IMR-90 (cell line): Measurements from ENCODE around the gene DAG1. TPM values are rescaled to one million over a fixed set of nuclear protein-coding genes. Genes with fewer than 3 reads are reported as not detected.

ENCODE experiments used
- ATAC-seq: fragments of 200-7000 bp; cut with Tn5 transposase; 2 replicates; pipeline ENCODE4 v1.9.1; 2020; ENCODE audit warnings: low read depth, mild to moderate bottlenecking, moderate library complexity
- BruUV-seq: library from RNA; stranded (reverse); fragments of 400-500 nt; replicated peaks from 2 replicates; lab custom pipeline; 2021; lab: Mats Ljungman, UMichigan
- CTCF ChIA-PET: fragments of 300-600 bp; formaldehyde crosslinking; extraction: SDS; loops from one replicate; lab custom pipeline; 2021; ENCODE audit warnings: antibody characterized with exemption; lab: Yijun Ruan, JAX
- POLR2A ChIA-PET: fragments of 300-600 bp; sonication (Branson Sonifier 250); formaldehyde crosslinking; loops from one replicate; lab custom pipeline; 2022; ENCODE audit warnings: antibody characterized with exemption; ENCODE audit not compliant: unreplicated experiment; lab: Charles Lee
- DNase-seq: peaks from one replicate; pipeline ENCODE4 v3.0.0; 2013
- H2AFZ ChIP-seq: replicated peaks from 2 replicates; pipeline ENCODE3; 2013; ENCODE audit warnings: low read length, mild to moderate bottlenecking; ENCODE audit not compliant: poor library complexity
- H2AK5ac ChIP-seq: 2 replicates; pipeline ENCODE4 v1.6.1; 2013; ENCODE audit warnings: low read depth, low read length, inconsistent platforms
- H2AK9ac ChIP-seq: replicated peaks from 2 replicates; pipeline ENCODE3; 2013; ENCODE audit warnings: mild to moderate bottlenecking, low read depth, low read length, moderate library complexity; ENCODE audit not compliant: poor library complexity
- H2BK120ac ChIP-seq: 2 replicates; pipeline ENCODE4 v1.6.1; 2013; ENCODE audit warnings: low read depth, low read length, inconsistent platforms
- H2BK15ac ChIP-seq: 3 replicates; pipeline ENCODE4 v1.6.1; 2013; ENCODE audit warnings: low read depth, low read length, inconsistent platforms
- H2BK20ac ChIP-seq: 2 replicates; pipeline ENCODE4 v1.6.1; 2013; ENCODE audit warnings: low read depth, mild to moderate bottlenecking, inconsistent platforms, low read length, moderate library complexity
- H2BK5ac ChIP-seq: 2 replicates; pipeline ENCODE4 v1.6.1; 2013; ENCODE audit warnings: mild to moderate bottlenecking, low read depth, low read length, inconsistent platforms; ENCODE audit not compliant: poor library complexity, severe bottlenecking
- H3K14ac ChIP-seq: replicated peaks from 2 replicates; pipeline ENCODE4 v1.6.1; 2013; ENCODE audit warnings: low read depth, low read length, inconsistent platforms
- H3K18ac ChIP-seq: 2 replicates; pipeline ENCODE4 v1.6.1; 2013; ENCODE audit warnings: low read depth, low read length, control low read depth
- H3K23ac ChIP-seq: 2 replicates; pipeline ENCODE4 v1.6.1; 2013; ENCODE audit warnings: low read depth, low read length, inconsistent platforms
- H3K27ac ChIP-seq: 2 replicates; pipeline ENCODE4 v1.5.1; 2013; ENCODE audit warnings: mild to moderate bottlenecking, control low read depth, low read length; ENCODE audit not compliant: insufficient read depth
- H3K27me3 ChIP-seq: 2 replicates; pipeline ENCODE4 v1.6.1; 2013; ENCODE audit warnings: low read length; ENCODE audit not compliant: control insufficient read depth, insufficient read depth
- H3K36me3 ChIP-seq: 2 replicates; pipeline ENCODE4 v1.6.1; 2013; ENCODE audit warnings: low read length, mixed read lengths; ENCODE audit not compliant: control insufficient read depth, insufficient read depth
- H3K4ac ChIP-seq: 2 replicates; pipeline ENCODE4 v1.6.1; 2013; ENCODE audit warnings: low read depth, low read length, inconsistent platforms
- H3K4me1 ChIP-seq: 2 replicates; pipeline ENCODE4 v1.6.1; 2013; ENCODE audit warnings: low read length, mixed read lengths; ENCODE audit not compliant: control insufficient read depth, insufficient read depth
- H3K4me2 ChIP-seq: 2 replicates; pipeline ENCODE4 v1.6.1; 2013; ENCODE audit warnings: low read depth, mild to moderate bottlenecking, control low read depth, low read length, moderate library complexity
- H3K4me3 ChIP-seq: 2 replicates; pipeline ENCODE4 v1.5.1; 2013; ENCODE audit warnings: low read depth, mild to moderate bottlenecking, control low read depth, low read length, moderate library complexity; ENCODE audit not compliant: insufficient read depth
- H3K56ac ChIP-seq: 2 replicates; pipeline ENCODE4 v1.6.1; 2013; ENCODE audit warnings: low read length, inconsistent platforms; ENCODE audit not compliant: insufficient read depth; ENCODE audit errors: extremely low read depth
- H3K79me1 ChIP-seq, 2 experiments: 2 replicates each; pipeline ENCODE4 v1.6.1; 2013; ENCODE audit warnings: low read length in 2 of 2, inconsistent platforms in 1 of 2, low read depth in 1 of 2
- H3K9ac ChIP-seq: 2 replicates; pipeline ENCODE4 v1.6.1; 2013; ENCODE audit warnings: low read depth, low read length, control low read depth
- H3K9me1 ChIP-seq: 2 replicates; pipeline ENCODE4 v1.6.1; 2013; ENCODE audit warnings: low read length, inconsistent platforms; ENCODE audit not compliant: insufficient read depth
- H3K9me3 ChIP-seq: 2 replicates; pipeline ENCODE4 v1.6.1; 2013; ENCODE audit warnings: low read length; ENCODE audit not compliant: control insufficient read depth, insufficient read depth
- H4K20me1 ChIP-seq: 2 replicates; pipeline ENCODE4 v1.6.1; 2013; ENCODE audit warnings: low read length, inconsistent platforms; ENCODE audit not compliant: insufficient read depth
- H4K5ac ChIP-seq: 2 replicates; pipeline ENCODE4 v1.6.1; 2013; ENCODE audit warnings: mild to moderate bottlenecking, low read depth, low read length, control low read depth
- H4K8ac ChIP-seq, 2 experiments: 2 replicates each; pipeline ENCODE4 v1.6.1; 2013; ENCODE audit warnings: low read depth in 2 of 2, low read length in 2 of 2, control low read depth in 1 of 2, inconsistent platforms in 1 of 2
- H4K91ac ChIP-seq: 2 replicates; pipeline ENCODE4 v1.6.1; 2013; ENCODE audit warnings: low read depth, low read length, inconsistent platforms; ENCODE audit not compliant: insufficient read depth
- MAFK ChIP-seq: IDR thresholded peaks from 2 replicates; pipeline ENCODE4 v1.6.1; 2012; ENCODE audit warnings: low read depth, low read length, improper control_type of control experiment
- WGBS, 2 experiments: methylation state at CpG; one replicate each; pipeline versions ENCODE4 v1.1.5 to v1.1.7; 2013; ENCODE audit warnings: missing lambda C conversion rate in 2 of 2; ENCODE audit not compliant: insufficient read length in 1 of 2; ENCODE audit errors: extremely low coverage in 2 of 2; 5-methylcytosine and 5-hydroxymethylcytosine counted together
- dilution Hi-C: fragments of 300-500 bp; cut with HindIII; formaldehyde crosslinking; loops from one replicate; pipeline ENCODE4 v1.14.3; 2018; ENCODE audit warnings: low sequenced_read_pairs; ENCODE audit not compliant: unreplicated experiment
- in situ Hi-C: fragments of 300-500 bp; cut with MboI; formaldehyde crosslinking; loops from 3 replicates; pipeline ENCODE4 v1.14.3; 2019; ENCODE audit warnings: low sequenced_read_pairs, inconsistent platforms, mixed read lengths
- intact Hi-C: fragments of 100-400 bp; cut with micrococcal nuclease; formaldehyde crosslinking; loops from 2 replicates; pipeline ENCODE4 v1.10.0; 2022
- polyA plus RNA-seq, 3 experiments: library from polyadenylated mRNA; depleted of rRNA; stranded (reverse); fragments of >200 nt; gene quantifications; 2 replicates each; pipeline ENCODE4 v1.2.3, GENCODE V29; 2012; ENCODE audit warnings: low replicate concordance in 1 of 3
- total RNA-seq: library from RNA; depleted of rRNA; stranded (reverse); fragments of >200 nt; gene quantifications from 2 replicates; pipeline ENCODE4 v1.2.3, GENCODE V29; 2012

Gene DAG1
- total and polyA plus RNA-seq, 2 of the 4 experiments (the other 2 are of a cell fraction): 31.0 to 40.2 TPM

GRCh38 chr3:49533786-49534519 lies 63.9 kb downstream of the DAG1 start:
- ChIA-PET POLR2A (no interaction called here), CTCF (no interaction called here)
- no peak overlapping the region for H3K23ac ChIP-seq
- no peaks in the 10 kb centered on the region; the same call in 1 of the 2 replicates for H4K20me1 ChIP-seq
- peaks cover 17% of the 10 kb centered on the region for H3K36me3 ChIP-seq
- no peak for TF ChIP-seq MAFK
- no peak overlapping the region for H4K8ac ChIP-seq
- H4K91ac ChIP-seq: no peak overlapping the region
- DNase-seq (no peak), ATAC-seq (no peak)
- intact Hi-C loops (no loop called here), in situ Hi-C loops (no loop called here), dilution Hi-C loops (no loop called here)
- H4K5ac ChIP-seq: no peak overlapping the region
- H3K27ac ChIP-seq: no peak overlapping the region
- H3K9ac ChIP-seq: no peak overlapping the region
- no peak overlapping the region for H3K14ac ChIP-seq
- no CpG with 5 or more reads among the region's 9 CpGs for WGBS, 2 experiments
- peaks cover 7% of the 10 kb centered on the region for H3K4me1 ChIP-seq
- H2BK20ac ChIP-seq: no peak overlapping the region
- no peak overlapping the region for H2AFZ ChIP-seq
- no peaks in the 10 kb centered on the region; a peak in 2 of 4 replicates for H3K79me1 ChIP-seq
- no peak overlapping the region for H3K4ac ChIP-seq
- H3K9me3 ChIP-seq: no peaks in the 10 kb centered on the region
- no peak overlapping the region for H2BK5ac ChIP-seq
- H3K4me3 ChIP-seq: no peak overlapping the region
- no peak overlapping the region for H3K4me2 ChIP-seq
- H3K27me3 ChIP-seq: no peaks in the 10 kb centered on the region
- H2AK5ac ChIP-seq: no peak overlapping the region
- H2BK15ac ChIP-seq: no peak overlapping the region
- no peak overlapping the region for H3K18ac ChIP-seq
- no TSS peak for BruUV-seq
- H2AK9ac ChIP-seq: peak overlapping the region; percentile 85
- no peak overlapping the region for H2BK120ac ChIP-seq
- H3K9me1 ChIP-seq: peaks cover 8% of the 10 kb centered on the region; the same call in 1 of the 2 replicates
- H3K56ac ChIP-seq: no peak overlapping the region
